HG02885 (cell line): ENCODE data around the gene ADGRE3.
"Not testable (repeated sequence)": the region's sequence is repeated elsewhere in the genome, so short reads cannot be mapped to it uniquely, and the experiment has no call there.

ENCODE experiments used
- ATAC-seq: cut with Tn5 transposase; IDR thresholded peaks from one replicate; pipeline ENCODE4 v1.9.1; 2021; ENCODE audit warnings: mild to moderate bottlenecking; ENCODE audit not compliant: unreplicated experiment, poor library complexity

ADGRE3 gene

GRCh38 chr19:14670408-14670807 lies 4.2 kb downstream of the ADGRE3 start:
- no peak for ATAC-seq

DNA sequence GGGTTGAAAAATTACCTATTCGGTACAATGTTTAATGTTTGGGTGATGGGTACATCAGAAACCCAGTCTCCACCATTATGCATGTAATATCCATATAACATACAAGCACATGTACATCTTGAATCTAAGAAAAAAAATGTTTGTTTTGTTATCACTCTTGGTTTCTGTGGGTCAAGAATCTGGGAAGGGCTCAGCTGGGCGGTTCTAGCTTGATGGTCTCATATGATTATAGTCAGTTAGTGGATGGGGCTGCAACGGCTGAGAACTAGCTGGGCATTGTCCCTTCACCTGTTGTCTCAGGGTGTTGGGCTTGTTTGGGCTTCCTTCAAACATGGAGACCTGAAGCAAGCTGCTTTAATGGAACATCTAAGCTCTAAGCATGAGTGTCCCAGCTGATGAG lies 4.7 kb downstream of the ADGRE3 start:
- ATAC-seq: no peak

- ATAC-seq: no peak
Measured at GRCh38 chr19:14661372-14661924, 13.2 kb downstream of the ADGRE3 start.

DNA sequence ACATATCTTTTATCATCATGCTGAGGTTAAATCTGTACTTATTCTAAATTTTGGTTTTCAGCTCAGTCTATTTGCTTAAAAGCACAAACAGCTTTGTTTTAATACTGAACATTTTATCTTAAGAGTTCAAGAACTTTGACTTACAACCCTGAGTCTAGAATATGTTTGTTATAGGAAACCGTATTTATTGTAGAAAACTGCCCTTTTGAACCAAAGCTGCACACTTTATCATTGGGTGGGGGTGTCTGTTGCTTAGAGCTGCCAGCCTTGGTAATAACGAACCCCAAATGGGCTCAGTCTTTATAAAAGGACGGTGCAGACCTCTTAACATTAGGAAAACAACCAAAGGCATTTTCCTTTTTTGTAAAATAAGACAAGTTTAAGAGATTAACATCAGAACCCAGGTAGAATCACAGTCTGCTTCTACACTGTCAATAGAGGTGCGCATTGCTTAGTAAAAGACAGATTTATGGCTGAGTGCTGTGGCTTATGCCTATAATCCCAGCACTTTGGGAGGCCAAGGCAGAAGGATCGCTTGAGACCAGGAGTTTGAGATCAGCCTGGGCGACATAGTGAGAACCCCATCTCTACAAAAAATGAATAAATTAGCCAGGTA lies 14.7 kb downstream of the ADGRE3 start:
- ATAC-seq: no peak

DNA sequence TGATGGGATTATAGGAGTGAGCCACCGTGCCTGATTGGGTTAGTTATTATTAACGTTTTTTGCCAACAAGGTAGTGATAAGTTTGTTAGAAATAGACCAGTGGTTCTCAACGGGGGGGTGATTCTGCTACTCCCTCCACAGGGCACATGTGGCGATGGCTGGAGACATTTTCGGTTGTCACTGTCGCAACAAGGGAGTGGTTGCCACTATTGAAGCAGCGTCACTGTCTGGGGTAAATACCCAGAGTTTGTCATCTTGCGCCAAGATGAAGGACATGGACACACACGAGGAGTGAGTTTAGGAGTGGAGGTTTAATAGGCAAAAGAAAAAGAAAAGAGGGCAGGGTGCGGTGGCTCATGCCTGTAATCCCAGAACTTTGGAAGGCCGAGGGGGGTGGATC lies 18.9 kb downstream of the ADGRE3 start:
- no peak for ATAC-seq

- ATAC-seq: no peak
Measured at GRCh38 chr19:14654786-14655560, 19.7 kb downstream of the ADGRE3 start.

DNA sequence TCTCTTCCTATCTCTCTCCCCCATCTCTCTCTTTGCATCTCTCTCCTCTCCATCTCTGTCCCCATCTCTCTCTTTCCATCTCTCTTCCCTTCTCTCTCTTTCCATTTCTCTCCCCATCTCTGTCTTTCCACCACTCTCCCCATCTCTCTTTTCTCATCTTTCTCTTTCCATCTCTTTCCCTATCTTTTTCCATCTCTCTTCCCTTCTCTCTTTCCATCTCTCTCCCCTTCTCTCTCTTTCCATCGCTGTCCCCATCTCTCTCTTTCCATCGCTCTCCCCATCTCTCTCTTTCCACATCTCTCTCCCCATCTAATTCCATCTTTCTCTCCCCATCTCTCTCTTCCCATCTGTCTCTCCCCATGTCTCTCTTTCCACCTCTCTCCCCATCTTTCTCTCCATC lies 24.5 kb downstream of the ADGRE3 start:
- ATAC-seq: no peak

- ATAC-seq: no peak
Measured at GRCh38 chr19:14649020-14649419, 25.6 kb downstream of the ADGRE3 start.

GRCh38 chr19:14648506-14648905 lies 26.1 kb downstream of the ADGRE3 start:
- no peak for ATAC-seq

DNA sequence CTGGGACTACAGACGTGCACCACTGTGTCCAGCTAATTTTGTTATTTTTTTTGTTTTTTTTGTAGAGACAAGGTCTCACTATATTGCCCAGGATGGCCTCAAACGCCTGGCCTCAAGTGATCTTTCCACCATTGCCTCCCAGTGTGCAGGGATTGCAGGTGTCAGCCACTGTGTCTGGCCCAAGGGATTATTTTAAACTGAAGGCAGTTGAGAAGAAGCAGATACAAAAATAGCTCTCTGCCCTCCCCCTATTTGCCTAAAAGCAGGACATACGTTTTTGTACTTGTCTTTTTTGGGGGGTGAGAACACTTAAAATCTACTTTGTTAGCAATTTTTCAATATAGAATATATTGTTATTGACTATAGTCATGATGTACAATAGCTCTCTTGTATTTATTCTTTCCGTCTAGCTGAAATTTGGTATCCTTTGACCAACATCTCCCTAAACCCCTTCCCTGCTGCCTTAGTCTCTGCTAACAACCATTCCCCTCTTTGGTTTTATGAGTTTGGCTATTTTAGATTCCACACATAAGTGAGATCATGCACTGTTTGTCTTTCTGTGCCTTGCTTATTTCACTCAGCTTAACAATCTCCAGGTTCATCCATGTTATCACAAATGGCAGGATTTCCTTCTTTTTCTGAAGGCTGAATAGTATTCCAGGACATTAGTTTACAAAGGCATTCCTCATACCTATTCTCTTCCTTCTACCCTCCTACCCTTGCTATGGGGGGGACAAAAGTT lies 34.9 kb downstream of the ADGRE3 start:
- no peak for ATAC-seq

DNA sequence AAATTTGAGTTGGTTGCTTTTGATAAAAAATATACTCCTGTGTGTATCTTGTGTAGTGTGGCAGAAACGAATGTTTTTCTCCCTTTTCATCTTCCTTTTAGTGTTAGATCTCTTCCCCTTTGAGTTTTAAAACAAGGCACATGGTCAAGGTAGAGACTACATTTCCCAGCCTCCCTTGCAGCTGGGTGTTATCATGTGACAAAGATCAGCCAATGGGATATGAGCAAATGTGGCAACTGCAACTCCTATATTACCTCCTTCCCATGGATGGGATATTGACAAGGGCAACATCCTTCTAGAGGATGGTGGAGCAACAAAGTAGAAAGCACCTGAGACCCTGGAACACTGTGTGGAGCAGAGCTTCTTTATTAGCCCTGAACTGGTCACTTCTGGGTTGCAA lies 42.4 kb downstream of the ADGRE3 start:
- no peak for ATAC-seq

GRCh38 chr19:14629557-14629956 lies 45.1 kb downstream of the ADGRE3 start:
- no peak for ATAC-seq

- not testable (repeated sequence) for ATAC-seq
Measured at GRCh38 chr19:14624491-14624890, 50.2 kb downstream of the ADGRE3 start.

GRCh38 chr19:14619404-14619803 lies 55.2 kb downstream of the ADGRE3 start:
- no peak for ATAC-seq

DNA sequence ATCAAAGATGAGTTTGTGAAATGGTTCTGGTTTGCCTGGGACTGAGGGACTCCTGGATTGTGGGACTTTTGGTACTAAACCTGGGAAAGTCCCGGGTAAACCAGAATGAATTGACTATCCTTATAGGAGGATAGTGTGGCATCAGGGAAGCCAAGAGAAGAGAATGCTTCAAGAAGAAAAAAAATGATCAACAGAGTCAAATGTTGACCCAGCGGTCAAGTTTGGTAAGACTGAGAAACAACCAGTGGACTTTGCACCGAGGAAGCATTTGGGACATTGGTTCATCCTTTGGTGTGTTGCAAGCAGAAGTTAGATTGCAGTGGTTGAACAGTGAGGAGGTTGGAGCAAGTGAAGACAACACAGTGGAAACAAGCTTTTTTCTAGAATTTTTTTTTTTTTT lies 58.2 kb downstream of the ADGRE3 start:
- no peak for ATAC-seq

GRCh38 chr19:14615623-14616022 lies 59.0 kb downstream of the ADGRE3 start:
- ATAC-seq: no peak

GRCh38 chr19:14614099-14614412 lies 60.6 kb downstream of the ADGRE3 start:
- no peak for ATAC-seq

- not testable (repeated sequence) for ATAC-seq
Measured at GRCh38 chr19:14613399-14614098, 61.1 kb downstream of the ADGRE3 start.

DNA sequence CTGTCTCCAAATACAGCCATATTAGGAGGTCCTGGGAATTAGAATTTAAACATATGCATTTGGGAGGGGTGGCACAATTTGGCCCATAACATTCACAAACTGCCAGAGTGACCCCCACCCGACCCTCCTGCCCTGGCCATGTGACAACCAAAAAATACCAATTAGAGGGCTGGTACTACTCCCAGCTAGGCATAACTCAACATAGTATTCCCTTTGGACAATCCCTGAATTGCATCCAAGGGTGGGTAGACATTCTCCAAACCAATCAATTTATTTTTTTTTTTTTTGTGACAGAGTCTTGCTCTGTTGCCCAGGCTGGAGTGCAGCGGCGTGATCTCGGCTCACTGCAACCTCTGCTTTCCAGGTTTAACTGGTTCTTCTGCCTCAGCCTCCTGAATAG lies 62.0 kb downstream of the ADGRE3 start:
- ATAC-seq: no peak

DNA sequence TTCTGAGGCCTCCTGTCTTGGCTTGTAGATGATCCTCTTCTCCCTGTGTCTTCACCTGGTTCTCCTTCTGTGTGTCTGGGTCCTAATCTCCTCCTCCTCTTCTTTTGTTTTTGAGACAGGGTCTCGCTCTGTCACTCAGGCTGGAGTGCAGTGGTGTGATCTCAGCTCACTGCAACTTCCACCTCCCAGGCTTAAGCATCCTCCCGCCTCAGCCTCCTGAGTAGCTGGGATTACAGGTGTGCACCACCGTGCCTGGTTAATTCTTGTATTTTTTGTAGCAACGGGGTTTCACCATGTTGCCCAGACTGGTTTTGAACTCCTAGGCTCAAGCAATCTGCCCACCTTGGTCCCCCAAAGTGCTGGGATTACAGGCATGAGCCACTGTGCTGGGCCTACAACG lies 62.4 kb downstream of the ADGRE3 start:
- ATAC-seq: not testable (repeated sequence)

- ATAC-seq: no peak
Measured at GRCh38 chr19:14611051-14611450, 63.6 kb downstream of the ADGRE3 start.
